Putamen (tissue), 1 donor: Measurements from ENCODE around the gene NR2F6.
"Not testable (repeated sequence)": the region's sequence is repeated elsewhere in the genome, so short reads cannot be mapped to it uniquely, and the experiment has no call there.

ENCODE experiments used
- DNase-seq: peaks from one replicate; pipeline ENCODE4 v3.0.0-alpha.2; 2016; ENCODE audit warnings: low spot score

The NR2F6 gene

DNA sequence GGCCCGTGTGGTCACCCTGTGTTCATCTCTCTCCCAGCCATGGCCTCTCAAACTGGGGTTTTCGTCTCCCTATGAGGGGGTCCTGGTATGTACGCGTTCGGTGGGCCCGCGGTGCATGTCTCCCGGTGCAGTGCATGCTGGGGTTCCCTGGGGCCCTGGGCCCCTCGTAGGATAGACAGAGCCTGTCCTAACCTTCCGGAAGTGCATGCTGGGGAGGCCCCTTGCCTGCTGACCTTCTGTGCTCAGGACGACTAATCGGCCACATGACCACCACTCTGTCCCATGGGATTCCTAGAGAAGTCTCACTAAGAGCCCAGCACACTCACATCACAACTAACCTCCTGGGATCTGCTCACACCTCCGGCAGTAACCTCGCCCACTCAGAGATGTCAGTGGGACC, 35.4 kb downstream of the NR2F6 start:
- DNase-seq, result no peak

DNA sequence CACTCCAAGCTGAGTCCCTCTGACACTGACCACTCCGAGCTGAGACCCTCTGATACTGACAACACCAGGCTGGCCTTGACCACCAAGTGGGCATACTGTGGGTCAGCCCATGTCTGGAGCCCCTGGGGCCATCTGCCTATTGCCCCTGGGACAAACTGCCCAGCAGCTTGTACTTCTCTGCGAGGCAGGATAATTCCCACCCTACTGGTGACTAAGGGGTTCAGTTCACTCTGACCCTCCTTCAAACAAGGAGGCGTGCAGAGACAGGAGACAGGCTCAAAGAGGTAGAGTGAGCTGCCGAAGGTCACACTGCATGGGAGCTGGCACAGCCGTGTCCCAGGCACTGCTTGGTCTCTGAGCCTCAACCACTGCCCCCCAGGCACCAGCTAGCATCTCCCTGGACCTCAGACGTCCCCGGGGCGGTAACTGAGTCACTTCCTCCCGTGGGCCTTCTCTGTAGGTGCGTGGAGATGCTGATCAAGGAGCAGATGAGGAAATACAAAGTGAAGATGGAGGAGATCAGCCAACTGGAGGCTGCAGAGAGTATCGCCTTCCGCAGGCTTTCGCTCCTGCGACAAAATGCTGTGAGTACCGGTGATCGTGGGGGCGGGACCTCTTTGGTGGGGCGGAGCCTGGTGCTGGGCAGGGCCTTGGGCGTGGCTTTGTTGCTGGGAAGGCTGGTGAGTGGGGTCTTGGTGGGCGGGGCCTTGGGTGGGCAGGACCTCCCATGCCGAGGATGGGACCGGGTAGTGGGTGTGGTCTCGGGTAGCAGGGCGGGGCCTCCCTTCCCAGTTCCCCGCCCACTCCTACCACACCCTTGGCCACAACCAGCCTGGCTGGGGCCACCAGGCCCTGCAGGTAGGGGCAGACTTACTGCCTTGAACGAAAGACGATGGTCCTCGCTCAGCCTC, 36.3 kb downstream of the NR2F6 start:
- no peak for DNase-seq

DNA sequence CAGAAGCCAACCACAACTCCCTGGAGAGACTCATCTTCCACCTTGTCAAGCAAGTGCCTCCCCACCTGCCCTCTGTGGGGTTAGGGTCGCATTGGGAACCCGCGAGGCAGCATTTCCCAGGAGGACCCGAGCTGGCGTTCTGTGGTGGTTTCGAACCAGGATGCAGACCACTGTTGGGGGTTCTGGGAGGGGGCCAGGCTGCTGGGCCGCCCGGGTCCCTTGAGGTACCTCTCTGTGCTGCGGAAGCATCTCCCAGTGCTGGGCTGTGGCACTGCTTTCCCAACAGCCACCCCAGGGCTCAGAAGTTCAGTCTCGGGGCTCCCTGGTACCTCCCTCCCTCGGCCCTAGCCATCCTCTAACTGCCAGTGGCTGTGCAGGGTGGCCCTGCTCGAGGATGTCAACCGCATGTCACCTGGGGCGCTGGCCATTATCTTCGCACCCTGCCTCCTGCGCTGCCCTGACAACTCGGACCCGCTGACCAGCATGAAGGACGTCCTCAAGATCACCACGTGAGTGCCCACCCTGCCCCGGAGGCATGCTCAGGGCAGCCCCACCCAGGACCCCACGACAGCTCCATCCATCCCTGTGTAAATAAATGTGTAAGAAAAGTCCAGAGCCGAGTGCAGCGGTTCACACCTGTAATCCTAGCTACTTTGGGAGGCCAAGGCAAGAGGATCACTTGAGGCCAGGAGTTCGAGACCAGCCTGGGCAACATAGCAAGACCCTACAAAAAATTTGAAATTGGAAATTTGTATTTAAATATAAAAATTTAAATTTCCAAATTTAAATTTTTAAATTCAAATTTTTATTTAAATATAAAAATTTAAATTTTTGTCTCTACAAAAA, 38.8 kb downstream of the NR2F6 start:
- no peak for DNase-seq

DNA sequence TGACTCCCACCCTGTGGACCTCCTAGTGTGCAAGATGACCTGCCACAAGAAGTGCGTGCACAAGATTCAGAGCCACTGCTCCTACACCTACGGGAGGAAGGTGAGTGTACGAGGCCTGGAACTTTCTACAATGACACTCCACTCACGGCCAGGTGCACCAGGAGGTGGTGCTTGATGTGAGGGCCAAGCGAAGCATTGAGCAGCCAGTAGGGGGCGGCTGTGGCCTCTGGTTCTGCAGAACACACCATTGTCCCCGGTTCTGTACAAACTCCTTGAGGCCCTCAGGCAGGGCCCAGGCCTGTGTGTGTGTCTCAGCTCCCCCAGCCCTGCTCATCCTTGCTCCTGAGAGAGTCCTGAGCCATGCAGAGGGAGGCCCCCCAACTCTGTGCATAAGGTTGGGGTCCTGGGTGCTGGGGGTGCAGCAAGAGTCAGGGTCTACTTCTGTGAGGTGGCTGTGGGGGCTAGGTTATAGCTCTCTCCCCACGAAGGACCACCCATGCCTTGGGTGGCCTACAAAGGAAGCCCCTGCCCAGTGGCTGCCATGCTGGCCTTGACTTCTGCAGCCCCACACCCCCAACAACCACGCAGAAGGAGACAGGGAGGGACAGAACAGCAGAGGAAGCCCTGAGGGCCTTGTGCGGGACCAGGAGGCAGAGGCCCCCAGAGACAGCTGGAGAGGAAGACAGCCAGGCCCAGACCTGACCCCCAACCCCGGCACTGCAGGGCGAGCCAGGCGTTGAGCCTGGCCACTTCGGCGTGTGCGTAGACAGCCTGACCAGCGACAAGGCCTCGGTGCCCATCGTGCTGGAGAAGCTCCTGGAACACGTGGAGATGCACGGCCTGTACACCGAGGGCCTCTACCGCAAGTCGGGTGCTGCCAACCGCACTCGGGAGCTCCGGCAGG, 40.2 kb downstream of the NR2F6 start:
- DNase-seq, result no peak

DNA sequence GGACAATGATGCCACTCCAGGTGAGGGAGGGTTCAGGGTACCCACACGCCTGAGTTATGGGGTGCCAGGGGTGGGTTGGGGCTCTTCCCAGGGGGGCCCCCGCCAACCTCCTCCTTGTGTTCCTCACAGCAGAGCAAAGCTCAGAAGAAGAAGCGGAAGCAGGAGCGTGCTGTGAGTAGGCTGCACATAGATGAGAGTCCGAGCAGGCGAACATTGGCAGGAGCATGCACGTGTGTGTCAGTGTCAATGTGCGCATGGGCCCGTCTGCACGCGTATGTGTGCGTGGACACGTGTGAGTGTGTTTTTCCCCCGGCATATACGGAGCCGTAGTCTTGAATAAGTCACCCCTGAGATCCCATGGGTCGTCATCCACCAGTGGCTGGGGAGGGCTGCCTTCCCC, 43.0 kb downstream of the NR2F6 start:
- DNase-seq, result no peak

DNA sequence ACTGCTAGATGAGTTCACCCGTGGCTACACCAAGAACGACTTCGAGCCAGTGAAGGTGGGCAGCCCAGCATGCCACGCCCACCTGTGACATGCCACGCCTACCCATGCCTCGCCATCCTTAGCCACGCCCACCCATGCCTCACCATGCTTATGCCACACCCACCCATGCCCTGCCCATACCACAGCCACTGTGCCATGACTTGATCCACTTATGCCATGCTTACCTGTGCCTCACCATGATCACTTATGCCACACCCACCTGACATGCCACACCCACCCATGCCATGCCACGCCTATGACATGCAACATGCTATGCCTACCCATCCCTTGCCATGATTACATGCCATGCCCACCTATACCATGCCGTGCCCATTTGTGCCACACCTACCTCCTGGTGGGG, 43.5 kb downstream of the NR2F6 start:
- no peak for DNase-seq

DNA sequence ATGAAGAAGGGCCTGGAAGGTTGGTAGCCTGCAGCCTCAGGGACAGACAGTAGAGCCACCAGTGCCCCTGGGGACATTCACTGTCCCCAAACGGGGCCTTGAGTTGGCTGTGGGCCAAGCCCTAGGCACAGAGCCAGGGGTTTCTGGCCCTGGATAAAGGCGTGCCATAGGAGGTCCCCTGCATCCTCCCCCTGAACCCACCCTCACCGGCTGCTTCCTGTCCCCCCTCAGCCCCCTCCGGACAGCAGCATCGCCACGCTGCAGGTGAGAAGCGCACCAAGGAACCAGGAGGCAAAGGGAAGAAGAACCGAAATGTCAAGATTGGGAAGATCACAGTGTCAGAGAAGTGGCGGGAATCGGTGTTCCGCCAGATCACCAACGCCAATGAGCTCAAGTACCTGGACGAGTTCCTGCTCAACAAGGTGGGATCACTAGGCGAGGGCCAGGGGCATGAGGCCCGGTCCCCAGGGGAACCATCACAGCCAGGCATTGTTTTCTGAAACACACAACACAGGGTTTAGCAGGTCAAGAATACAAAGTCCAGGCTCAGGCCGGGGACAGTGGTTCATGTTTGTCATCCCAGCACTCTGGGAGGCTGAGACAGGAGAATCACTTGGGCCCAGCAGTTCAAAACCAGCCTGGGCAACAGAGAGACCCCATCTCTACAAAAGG, 45.2 kb downstream of the NR2F6 start:
- DNase-seq, result no peak

DNA sequence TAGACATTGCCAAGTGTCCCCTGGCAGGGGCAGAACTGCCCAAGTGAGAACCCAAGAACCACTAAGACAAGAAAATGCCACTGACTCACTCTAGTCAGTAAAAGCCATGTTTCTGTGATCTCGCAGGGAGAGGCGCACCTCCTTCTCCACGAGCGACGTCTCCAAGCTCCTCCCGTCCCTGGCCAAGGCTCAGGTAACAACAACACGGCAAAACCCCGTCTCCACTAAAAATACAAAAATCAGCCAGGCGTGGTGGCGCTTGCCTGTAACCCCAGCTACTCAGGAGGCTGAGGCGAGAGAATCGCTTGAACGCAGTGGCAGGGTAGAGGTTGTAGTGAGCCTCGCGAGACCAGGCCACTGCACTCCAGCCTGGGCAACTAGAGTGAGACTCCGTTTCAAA, 48.1 kb downstream of the NR2F6 start:
- DNase-seq, result no peak

DNA sequence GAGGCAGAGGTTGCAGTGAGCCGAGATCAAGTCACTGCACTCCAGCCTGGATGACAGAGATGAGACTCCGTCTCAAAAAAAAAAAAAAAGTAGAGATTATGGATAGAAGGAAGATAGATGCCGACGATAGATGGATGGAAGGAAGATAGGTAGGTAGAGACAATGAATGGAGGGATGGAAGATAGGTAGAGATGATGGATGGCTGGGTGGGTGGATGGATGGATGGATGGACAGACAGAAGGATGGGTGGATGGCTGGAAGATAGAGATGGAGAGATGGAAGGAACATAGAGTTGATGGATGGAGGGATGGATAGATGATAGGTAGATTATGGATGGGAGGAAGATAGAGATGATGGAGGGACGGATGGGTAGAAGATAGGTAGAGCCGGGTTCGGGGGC, 49.1 kb downstream of the NR2F6 start:
- DNase-seq, result no peak

DNA sequence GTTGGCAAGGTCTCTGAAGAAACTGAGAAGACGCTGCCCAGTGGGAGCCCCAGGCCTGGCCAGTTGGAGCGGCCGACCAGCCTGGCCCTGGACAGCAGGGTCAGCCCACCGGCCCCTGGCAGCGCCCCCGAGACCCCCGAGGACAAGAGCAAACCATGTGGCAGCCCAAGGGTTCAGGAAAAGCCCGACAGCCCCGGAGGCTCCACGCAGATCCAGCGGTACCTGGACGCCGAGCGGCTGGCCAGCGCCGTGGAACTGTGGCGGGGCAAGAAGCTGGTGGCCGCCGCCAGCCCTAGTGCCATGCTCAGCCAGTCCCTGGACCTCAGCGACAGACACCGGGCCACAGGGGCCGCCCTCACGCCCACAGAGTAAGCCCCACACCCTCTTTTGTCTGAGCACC, 50.6 kb downstream of the NR2F6 start:
- no peak for DNase-seq

DNA sequence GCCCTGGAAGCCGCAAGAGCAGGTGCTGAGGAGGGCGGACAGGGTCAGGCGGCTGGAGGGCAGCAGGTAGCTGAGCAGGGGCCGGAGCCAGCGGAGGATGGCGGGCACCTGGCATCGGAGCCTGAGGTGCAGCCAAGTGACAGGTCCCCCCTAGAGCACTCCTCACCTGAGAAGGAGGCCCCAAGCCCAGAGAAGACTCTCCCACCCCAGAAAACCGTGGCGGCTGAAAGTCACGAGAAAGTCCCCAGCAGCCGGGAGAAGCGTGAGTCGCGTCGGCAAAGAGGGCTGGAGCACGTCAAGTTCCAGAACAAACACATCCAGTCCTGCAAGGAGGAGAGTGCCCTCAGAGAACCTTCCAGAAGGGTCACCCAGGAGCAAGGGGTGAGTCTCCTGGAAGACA, 51.1 kb downstream of the NR2F6 start:
- no peak for DNase-seq

DNA sequence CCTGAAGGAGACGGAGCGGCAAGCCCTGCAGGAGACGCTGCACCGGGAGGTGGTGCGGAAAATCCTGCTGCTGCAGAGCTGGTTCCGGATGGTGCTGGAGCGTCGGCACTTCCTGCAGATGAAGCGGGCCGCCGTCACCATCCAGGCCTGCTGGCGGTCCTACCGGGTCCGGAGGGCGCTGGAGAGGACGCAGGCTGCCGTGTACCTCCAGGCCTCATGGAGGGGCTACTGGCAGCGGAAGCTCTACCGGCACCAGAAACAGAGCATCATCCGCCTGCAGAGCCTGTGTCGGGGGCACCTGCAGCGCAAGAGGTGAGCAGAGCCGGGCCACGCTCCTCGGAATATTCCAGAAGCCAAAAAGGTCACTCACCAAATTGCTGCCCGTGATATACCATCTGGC, 53.0 kb downstream of the NR2F6 start:
- DNase-seq, result no peak

DNA sequence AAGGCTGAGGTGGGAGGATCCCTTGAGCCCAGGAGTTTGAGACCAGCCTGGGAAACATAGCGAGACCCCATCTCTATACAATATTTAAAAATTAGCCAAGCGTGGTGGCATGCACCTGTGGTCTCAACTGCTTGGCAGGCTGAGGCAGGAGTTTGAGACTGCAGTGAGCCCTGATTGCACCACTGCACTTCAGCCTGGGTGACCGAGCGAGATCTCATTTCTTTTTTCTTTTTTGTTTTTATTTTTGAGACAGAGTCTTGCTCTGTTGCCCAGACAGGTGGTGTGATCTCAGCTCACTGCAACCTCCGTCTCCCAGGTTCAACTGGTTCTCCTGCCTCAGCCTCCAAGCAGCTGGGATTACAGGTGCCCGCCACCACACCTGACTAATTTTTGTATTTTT, 54.0 kb downstream of the NR2F6 start:
- DNase-seq, result not testable (repeated sequence)

DNA sequence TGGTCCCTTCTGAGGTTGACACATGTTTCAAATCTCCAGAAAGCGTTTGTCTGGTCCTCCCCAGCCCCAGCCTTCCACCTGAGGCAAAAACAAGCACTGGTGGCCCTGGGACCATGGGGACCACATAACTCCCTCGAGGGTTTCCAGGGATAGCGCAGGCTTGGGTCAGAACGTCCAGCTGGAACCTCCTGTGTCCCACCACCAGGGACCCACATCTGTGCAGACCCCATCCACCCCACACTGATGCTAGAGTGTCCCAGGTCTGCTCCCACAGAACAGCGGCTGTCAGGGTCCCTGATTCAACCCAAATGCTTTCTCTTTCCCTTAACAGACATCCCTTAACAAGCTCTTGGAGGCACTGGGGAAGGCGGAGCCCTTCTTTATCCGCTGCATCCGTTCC, 60.1 kb downstream of the NR2F6 start:
- DNase-seq, result no peak

DNA sequence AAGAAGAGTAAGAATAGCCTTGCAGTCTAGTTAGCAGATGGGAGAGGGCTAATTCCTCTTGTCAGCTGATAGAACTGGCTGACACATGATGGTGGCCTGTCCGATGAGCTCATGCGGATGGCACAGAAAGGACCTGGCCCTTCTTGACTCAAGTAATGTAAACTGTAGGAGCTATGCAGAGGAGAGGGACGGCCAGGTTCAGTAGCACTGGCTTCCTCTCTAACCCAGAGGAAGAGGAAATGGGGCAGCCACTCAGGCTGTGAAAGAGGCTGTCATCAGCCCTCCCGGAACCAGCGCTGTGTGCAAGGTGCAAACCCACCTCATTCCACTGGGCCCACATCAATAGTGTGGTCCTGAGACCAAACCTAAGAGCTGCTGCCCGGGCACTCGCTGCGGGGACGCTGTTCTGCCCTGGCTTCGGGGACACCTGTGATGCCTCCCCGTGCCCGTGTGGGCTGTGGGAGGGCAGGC, 61.3 kb downstream of the NR2F6 start:
- no peak for DNase-seq

DNA sequence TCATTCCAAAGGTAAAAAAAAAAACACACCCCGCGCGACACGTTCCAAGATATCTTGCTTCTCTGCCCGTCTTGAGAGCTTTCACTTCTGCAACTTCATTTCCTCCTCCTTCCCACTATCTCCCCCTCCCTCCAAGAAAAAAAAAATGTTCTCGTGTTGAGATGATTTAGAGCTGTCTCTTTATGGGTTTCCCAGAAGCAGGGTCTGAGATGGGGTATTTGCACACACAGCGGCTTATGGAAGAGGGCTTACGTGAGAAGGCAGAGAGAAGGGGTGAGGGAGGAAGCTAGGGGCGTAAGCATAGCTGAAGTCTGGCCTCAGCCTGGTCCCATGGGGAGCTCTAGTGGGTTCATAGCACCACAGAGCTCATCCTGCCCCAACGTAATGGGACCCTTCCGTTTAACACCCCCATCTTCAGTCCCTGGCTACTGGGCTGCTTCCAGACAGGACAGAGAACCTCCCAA, 61.8 kb downstream of the NR2F6 start:
- DNase-seq, result no peak

DNA sequence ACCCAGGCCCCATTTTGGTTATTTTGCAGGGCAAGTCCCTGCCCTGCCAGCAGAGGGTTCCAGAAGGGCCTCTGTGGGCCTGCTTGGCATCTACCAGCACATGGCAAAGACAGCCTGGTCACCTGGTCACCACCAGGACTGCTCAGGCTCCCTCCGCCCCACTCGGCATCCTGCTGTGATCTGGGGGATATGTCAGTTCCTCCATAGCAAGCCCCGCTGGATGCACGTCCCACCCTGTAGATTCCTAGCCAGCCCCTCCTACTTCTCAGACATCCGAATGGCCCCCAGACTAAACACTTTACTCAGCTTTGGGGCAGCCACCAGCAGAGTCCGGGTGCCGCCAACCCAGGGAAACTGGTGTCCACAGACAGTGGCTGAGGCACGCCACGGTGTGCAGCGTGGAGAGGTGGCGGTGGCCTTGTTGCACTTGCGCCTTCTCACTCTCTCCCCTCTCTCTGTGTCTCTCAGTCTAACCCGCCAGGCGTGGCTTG, 62.4 kb downstream of the NR2F6 start:
- no peak for DNase-seq
